Adrenal gland (tissue), 12 donors: ENCODE measurements around the gene AGPAT1. TPM values are rescaled to one million over a fixed set of nuclear protein-coding genes. Genes with fewer than 3 reads are reported as not detected.
"Not testable (repeated sequence)": the region's sequence is repeated elsewhere in the genome, so short reads cannot be mapped to it uniquely, and the experiment has no call there.

Experiments used
- DNase-seq, 7 donors: peaks; one replicate each; pipeline ENCODE4 v3.0.0-alpha.2; 2019 to 2020
- H3K27ac ChIP-seq, 5 donors: fragments of 200-600 bp; sonication (generic) in 4 of 5; 1 replicate in 3 of 5; 2 replicates in 2 of 5; pipeline versions ENCODE4 v1.5.1 to v1.8.0; 2016 to 2020; ENCODE audit warnings: mild to moderate bottlenecking in 1 of 5
- H3K27me3 ChIP-seq: fragments of 200-600 bp; 2 replicates; pipeline ENCODE4 v1.8.0; 2021
- H3K36me3 ChIP-seq, 2 donors: fragments of 200-600 bp; replicated peaks in 1 of 2; 1 replicate in 1 of 2; 2 replicates in 1 of 2; pipeline versions ENCODE4 v1.5.1 to v1.8.0; 2018 to 2022
- H3K4me1 ChIP-seq, 2 donors: fragments of 200-600 bp; replicated peaks in 1 of 2; 1 replicate in 1 of 2; 2 replicates in 1 of 2; pipeline versions ENCODE4 v1.5.1 to v1.8.0; 2018 to 2021
- H3K4me3 ChIP-seq, 4 donors: fragments of 200-600 bp; sonication (generic) in 3 of 4; one replicate each; pipeline ENCODE4 v1.5.1; 2016 to 2018
- H3K9me3 ChIP-seq, 3 donors: fragments of 200-600 bp; sonication (generic) in 1 of 3; replicated peaks in 1 of 3; 1 replicate in 2 of 3; 2 replicates in 1 of 3; pipeline versions ENCODE4 v1.5.1 to v1.8.0; 2016 to 2021
- POLR2A ChIP-seq, 2 donors: fragments of 450-650 bp; IDR thresholded peaks; one replicate each; pipeline ENCODE4 v1.6.1; 2017; ENCODE audit warnings: antibody characterized with exemption in 2 of 2, mild to moderate bottlenecking in 2 of 2, moderate library complexity in 1 of 2
- WGBS, 4 donors: extraction: QIAGEN DNeasy Blood & Tissue Kit in 2 of 4; methylation state at CpG; one replicate each; pipeline versions ENCODE4 v1.1.5 to v1.1.7; 2013 to 2017; 5-methylcytosine and 5-hydroxymethylcytosine counted together
- intact Hi-C, 2 donors: fragments of 100-400 bp; cut with DNase I; formaldehyde crosslinking; loops; one replicate each; pipeline versions ENCODE4 v1.14.1 to v1.15.0; 2022 to 2023
- polyA plus RNA-seq, 3 donors: library from polyadenylated mRNA; stranded (reverse); fragments of 200-250 nt in 2 of 3; fragments of 350-450 nt in 1 of 3; fragmentation: Illumina TruSeq in 1 of 3; extraction: RNeasy Lipid Tissue Mini Kit (QIAGEN cat#74804) in 1 of 3; gene quantifications; one replicate each; pipeline ENCODE4 v1.2.3, GENCODE V29; 2013 to 2014
- total RNA-seq, 9 donors: library from RNA; depleted of rRNA in 4 of 9; stranded (reverse); fragments of >200 nt in 4 of 9; fragments of 120-200 nt in 1 of 9; fragmentation: NEBNext Ultra II Directional in 1 of 9; extraction: Animal tissue kit (Norgen Biotek cat#: 25700) in 1 of 9; gene quantifications; one replicate each; pipeline versions ENCODE4 v1.1.0 to v1.2.4, GENCODE V29; 2013 to 2023
- TF ChIP-seq, protein P1 (sequence below), 6 experiments: fragments of 450-650 bp in 4 of 6; fragments of 200-600 bp in 2 of 6; sonication (generic) in 1 of 6; IDR thresholded peaks; 1 replicate in 5 of 6; 2 replicates in 1 of 6; pipeline versions ENCODE4 v1.5.1 to v1.8.0; 2016 to 2021; ENCODE audit warnings: antibody characterized with exemption in 6 of 6, mild to moderate bottlenecking in 2 of 6, moderate library complexity in 1 of 6
- donor health status: healthy with polysubstance abuse.
- donor health status: Bipolar disorder and iron deficiency.
- donor health status: DM: yes; HTN: yes; CAD: no.
- donor health status: DM: no; HTN: no; CAD: no.
- donor health status: DM: no; HTN: no; CAD: no.
- donor health status: DM: yes; HTN: yes; CAD: no.

AGPAT1 gene
- total and polyA plus RNA-seq, 12 donors = 51.9 to 91.9 (median 68.5) TPM

GRCh38 chr6:32148289-32149091 lies 27.4 kb downstream of the AGPAT1 start:
- DNase-seq = peak; percentile 52 to 81 (median 63)
- Histone ChIP-seq H3K27ac (no peak overlapping the region), H3K4me3 (peak overlapping the region in 1 of 4 donors; percentile 29), H3K27me3 (no peaks in the 10 kb centered on the region), H3K36me3 (no peaks in the 10 kb centered on the region), H3K9me3 (no peaks in the 10 kb centered on the region), H3K4me1 (peaks cover 7 to 13% of the 10 kb centered on the region in 2 donors)
- intact Hi-C loops = no loop called here
- TF ChIP-seq, protein P1, sequence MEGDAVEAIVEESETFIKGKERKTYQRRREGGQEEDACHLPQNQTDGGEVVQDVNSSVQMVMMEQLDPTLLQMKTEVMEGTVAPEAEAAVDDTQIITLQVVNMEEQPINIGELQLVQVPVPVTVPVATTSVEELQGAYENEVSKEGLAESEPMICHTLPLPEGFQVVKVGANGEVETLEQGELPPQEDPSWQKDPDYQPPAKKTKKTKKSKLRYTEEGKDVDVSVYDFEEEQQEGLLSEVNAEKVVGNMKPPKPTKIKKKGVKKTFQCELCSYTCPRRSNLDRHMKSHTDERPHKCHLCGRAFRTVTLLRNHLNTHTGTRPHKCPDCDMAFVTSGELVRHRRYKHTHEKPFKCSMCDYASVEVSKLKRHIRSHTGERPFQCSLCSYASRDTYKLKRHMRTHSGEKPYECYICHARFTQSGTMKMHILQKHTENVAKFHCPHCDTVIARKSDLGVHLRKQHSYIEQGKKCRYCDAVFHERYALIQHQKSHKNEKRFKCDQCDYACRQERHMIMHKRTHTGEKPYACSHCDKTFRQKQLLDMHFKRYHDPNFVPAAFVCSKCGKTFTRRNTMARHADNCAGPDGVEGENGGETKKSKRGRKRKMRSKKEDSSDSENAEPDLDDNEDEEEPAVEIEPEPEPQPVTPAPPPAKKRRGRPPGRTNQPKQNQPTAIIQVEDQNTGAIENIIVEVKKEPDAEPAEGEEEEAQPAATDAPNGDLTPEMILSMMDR (IDR thresholded peaks at IDR 0.05) = no peak
- no peak for TF ChIP-seq POLR2A (IDR thresholded peaks at IDR 0.05)
- WGBS, 4 donors = 47 to 57% (median 49%) methylated on average over 38 to 39 of the region's 39 CpGs

DNA sequence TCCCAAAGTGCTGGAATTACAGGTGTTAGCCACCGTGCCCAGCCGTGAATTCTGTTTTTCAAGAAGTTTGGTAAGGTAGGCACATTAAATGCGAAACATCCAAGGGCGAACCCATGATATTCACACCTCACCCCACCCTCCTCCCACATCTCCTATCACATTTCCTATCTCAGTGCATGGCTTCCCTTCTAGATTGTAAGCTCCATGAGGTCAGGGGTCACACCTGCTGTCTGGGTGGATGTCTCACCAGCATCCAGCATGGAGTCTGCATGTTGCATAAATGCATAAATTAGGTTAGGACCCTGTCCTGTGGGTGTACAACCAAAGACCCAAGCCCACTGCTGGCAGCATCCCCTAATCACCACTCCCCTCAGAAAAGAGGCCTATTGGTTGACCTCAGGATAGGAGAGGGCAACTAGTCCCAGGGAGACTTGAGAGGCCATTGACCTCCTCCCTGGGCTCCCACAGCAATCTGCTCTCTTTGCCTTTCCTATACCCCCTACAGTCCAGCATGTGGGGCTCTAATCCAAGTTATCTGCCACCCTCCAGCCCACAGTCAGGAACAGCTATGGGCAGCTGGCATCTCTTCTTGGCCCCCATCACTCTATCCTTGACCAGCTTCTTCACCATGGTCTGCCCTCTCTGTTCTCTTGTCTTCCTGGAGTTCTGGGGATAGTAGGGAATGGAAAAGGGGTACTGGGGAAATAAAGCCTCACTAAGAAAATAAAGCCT lies 28.3 kb downstream of the AGPAT1 start:
- H3K27ac ChIP-seq = no peak overlapping the region
- H3K36me3 ChIP-seq = no peaks in the 10 kb centered on the region
- intact Hi-C loops = no loop called here
- TF ChIP-seq, protein P1 (IDR thresholded peaks at IDR 0.05) = no peak
- TF ChIP-seq POLR2A (IDR thresholded peaks at IDR 0.05) = no peak
- 86 to 96% (median 93%) methylated on average over 4 of the region's 4 CpGs for whole genome bisulfite sequencing, 4 donors
- no peak for DNase-seq
- H3K4me3 ChIP-seq = no peak overlapping the region
- H3K9me3 ChIP-seq = no peaks in the 10 kb centered on the region
- no peaks in the 10 kb centered on the region for H3K27me3 ChIP-seq
- peaks cover 1 to 5% of the 10 kb centered on the region in 2 donors for H3K4me1 ChIP-seq

DNA sequence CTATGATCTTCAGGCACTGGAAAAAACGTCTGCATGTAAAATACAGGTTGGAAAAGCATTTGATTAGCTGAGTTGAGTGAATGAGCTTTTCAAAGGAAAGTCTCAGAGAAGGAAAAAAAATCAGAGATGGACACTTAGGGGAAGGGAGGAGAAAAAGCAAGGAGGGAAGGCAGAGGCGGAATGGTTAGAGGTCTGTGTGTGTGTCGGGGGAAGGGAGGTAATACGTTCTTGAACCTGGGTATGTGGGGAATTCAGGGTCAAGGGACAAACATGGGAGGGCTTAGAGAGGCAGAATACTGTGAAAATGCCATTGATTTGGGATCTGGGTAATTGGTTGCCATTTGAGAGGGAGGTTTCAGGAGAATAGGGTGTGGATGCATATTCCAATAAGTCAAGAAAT lies 29.2 kb downstream of the AGPAT1 start:
- no peaks in the 10 kb centered on the region for H3K27me3 ChIP-seq
- 38 to 56% (median 52%) methylated on average over 4 of the region's 4 CpGs for WGBS, 4 donors
- H3K4me3 ChIP-seq = no peak overlapping the region
- intact Hi-C loops = no loop called here
- no peaks in the 10 kb centered on the region for H3K4me1 ChIP-seq
- H3K36me3 ChIP-seq = no peaks in the 10 kb centered on the region
- H3K9me3 ChIP-seq = no peaks in the 10 kb centered on the region
- DNase-seq = no peak
- TF ChIP-seq, protein P1 (IDR thresholded peaks at IDR 0.05) = no peak
- H3K27ac ChIP-seq = no peak overlapping the region

DNA sequence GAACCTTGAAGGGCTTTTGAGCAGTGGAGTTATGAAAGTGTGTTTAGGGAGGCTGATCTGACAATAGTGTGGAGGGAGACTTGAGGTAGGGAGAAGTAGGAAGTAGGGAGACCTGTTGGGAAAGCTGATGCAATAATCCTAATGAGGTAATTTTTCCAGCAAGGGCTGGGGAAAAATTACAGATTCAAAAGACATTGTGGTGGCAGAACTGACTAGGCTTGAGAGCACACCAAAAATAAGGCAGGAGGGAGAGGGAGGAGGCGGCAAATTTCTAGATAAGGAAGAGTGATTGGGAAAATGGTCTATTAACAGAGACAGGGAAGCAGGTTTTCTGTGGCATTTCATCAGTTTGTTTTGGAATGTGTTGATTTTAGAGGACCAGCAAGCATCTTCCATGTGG lies 29.6 kb downstream of the AGPAT1 start:
- H3K9me3 ChIP-seq = no peaks in the 10 kb centered on the region
- H3K36me3 ChIP-seq = no peaks in the 10 kb centered on the region
- no peaks in the 10 kb centered on the region for H3K27me3 ChIP-seq
- WGBS, 4 donors = 74 to 95% (median 86%) methylated on average over 1 of the region's 1 CpG
- DNase-seq = no peak
- no peak overlapping the region for H3K4me3 ChIP-seq
- no peak overlapping the region for H3K27ac ChIP-seq
- intact Hi-C loops = no loop called here
- H3K4me1 ChIP-seq = no peaks in the 10 kb centered on the region
- TF ChIP-seq, protein P1 (IDR thresholded peaks at IDR 0.05) = no peak
- TF ChIP-seq POLR2A (IDR thresholded peaks at IDR 0.05) = no peak

DNA sequence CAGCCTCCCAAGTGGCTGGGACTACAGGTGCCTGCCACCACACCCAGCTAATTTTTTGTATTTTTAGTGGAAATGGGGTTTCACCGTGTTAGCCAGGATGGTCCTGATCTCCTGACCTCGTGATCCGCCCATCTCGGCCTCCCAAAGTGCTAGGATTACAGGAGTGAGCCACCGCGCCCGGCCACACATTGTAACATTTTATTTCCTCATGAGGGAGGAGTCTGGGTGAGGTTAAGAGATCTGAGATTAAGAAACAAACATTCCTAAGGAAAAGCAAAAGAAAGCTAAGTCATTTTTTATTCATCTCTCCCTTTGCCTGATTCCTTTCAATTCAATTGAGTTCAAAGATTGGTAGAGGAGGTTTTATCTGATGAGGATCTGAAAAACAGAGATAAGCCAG lies 31.6 kb downstream of the AGPAT1 start:
- intact Hi-C loops, H3K36me3 ChIP-seq, H3K27me3 ChIP-seq, DNase-seq, H3K4me1 ChIP-seq, H3K4me3 ChIP-seq, H3K9me3 ChIP-seq, H3K27ac ChIP-seq: not testable (repeated sequence)
- WGBS, 4 donors = 68 to 88% (median 85%) methylated on average over 5 to 7 of the region's 7 CpGs
